Transverse colon (tissue), 4 donors: Measurements from ENCODE around the gene MCFD2.

Experiments
- CTCF ChIP-seq, 5 experiments: fragments of 200-600 bp in 3 of 5; fragments of 450-650 bp in 2 of 5; sonication (generic) in 3 of 5; IDR thresholded peaks; 1 replicate in 2 of 5; 2 replicates in 3 of 5; pipeline ENCODE4 v1.5.1; 2016 to 2017; ENCODE audit warnings: antibody characterized with exemption in 5 of 5, inconsistent platforms in 3 of 5, mild to moderate bottlenecking in 2 of 5, moderate library complexity in 1 of 5
- POLR2AphosphoS5 ChIP-seq, 3 donors: sonication (generic); formaldehyde crosslinking; IDR thresholded peaks; one replicate each; pipeline ENCODE4 v1.6.1; 2016; ENCODE audit warnings: antibody characterized with exemption in 3 of 3

- TF ChIP-seq CTCF (IDR thresholded peaks at IDR 0.05) (no peak), POLR2AphosphoS5 (IDR thresholded peaks at IDR 0.05) (no peak)
These were observed 5.7 kb downstream of the MCFD2 start for GRCh38 chr2:46909771-46910419.
